ENCODE measurements around the gene TMEM242.

The TMEM242 gene

DNA sequence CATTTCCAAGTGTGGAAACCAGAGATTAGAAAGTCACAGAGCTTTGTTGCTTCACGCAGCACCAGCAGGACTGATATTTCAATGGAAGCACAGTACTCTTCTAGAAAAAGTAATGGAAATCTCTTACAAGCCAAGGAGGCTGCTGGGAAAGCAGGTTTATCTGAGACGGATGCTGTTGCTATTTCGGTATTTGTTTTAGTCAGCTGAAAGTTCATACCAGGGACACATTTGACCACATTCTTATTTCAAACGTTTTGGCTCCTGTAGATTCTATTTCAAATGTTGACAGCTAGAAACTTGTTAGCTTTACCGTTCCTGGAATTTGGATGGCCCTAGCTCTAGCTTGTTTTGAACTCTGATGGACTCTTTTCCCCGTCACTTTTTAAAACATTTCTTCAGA is 3.7 kb upstream of the TMEM242 start:
- no peak for TF ChIP-seq CTCF (IDR thresholded peaks at IDR 0.05; ENCODE audit: extremely low read depth, insufficient read depth, missing control alignments)
- in situ Hi-C loops (cut with MboI; ENCODE audit: low pct_unique_long_range_greater_than_20kb, low sequenced_read_pairs, unreplicated experiment): no loop called here
- DNase-seq (ENCODE audit: low spot score): peak; percentile 39

DNA sequence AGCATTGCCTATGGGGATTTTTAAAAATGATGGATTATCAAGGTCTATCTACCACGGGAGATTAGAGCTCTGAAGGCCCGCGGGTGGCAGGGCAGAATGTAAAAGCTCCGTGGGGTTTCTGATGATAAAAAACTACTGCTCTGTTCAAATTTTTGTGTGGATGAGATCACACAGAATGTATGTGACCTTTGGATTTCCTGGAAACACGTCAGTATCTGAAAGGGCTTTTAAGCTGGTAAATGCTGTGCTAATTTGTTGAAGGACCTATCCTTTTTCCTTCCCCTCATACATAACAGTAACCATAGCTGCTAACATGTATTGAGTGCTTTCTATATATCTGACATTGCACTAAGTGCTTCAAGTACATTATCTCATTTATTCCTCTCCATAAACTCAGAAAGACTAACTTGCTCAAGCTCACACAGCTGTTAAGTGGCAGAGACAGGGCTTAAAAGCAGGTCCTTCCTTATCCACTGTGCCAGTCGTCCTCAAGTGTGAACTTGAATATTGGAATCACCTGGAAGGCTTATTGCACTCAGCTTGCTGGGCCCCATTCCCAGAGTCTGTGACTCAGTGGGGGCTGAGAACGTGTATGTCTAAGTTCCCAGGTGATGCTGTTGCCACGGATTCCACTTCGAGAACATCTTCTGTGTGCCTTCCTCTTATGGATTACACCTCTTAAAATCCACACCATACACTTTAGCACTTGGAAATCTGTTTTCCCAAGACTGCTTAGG is 1.9 kb upstream of the TMEM242 start:
- in situ Hi-C loops (cut with MboI; ENCODE audit: low pct_unique_long_range_greater_than_20kb, low sequenced_read_pairs, unreplicated experiment): no loop called here
- DNase-seq (ENCODE audit: low spot score): no peak
- TF ChIP-seq CTCF (IDR thresholded peaks at IDR 0.05; ENCODE audit: extremely low read depth, insufficient read depth, missing control alignments): no peak

DNA sequence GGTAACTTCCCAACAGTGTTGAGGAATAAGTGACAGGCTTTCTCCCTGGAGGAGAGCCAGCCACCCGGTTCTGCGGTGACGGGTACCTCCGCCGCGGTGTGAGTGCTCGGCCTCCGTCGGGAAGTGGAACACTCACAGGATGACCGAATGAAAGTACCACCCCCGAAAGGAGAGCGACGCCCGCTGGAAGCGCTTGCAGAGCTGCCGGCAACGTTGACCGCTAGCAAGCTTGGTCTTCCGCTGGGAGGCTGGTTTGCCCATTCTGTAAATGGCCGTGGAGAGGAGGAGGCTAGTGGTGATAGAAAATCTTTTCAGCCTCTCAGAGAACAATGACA is 614 bp upstream of the TMEM242 start:
- in situ Hi-C loops (cut with MboI; ENCODE audit: low pct_unique_long_range_greater_than_20kb, low sequenced_read_pairs, unreplicated experiment): no loop called here
- peak; percentile 17 for TF ChIP-seq CTCF (IDR thresholded peaks at IDR 0.05; ENCODE audit: extremely low read depth, insufficient read depth, missing control alignments)
- peak; percentile 40 for DNase-seq (ENCODE audit: low spot score)

DNA sequence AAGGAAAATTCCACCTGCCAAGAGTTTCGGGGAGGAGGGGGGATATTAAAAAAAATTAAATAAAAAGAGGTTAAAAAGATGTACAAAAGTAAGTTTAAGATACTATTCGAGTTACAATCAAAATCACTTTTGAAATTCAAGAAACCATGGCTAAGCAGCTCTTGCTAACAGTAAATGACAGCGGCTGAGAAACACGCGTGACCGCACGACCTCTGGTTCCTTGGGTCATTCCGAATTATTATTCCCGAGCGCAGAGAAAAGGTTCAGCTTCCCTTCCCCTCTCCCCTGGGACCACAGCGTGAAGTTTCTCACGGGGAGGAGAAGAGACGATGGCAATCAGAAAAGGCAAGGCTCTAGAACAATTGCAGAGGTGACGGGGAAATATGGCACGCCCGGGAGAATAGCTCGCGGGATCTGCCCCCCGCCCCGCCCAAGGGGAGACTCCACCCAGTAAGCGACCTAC is 496 bp downstream of the TMEM242 start:
- peak; percentile 85 for DNase-seq (ENCODE audit: low spot score)
- TF ChIP-seq CTCF (IDR thresholded peaks at IDR 0.05; ENCODE audit: extremely low read depth, insufficient read depth, missing control alignments): no peak
- in situ Hi-C loops (cut with MboI; ENCODE audit: low pct_unique_long_range_greater_than_20kb, low sequenced_read_pairs, unreplicated experiment): no loop called here

GRCh38 chr6:157316871-157317814 is 6.2 kb downstream of the TMEM242 start:
- no peak for DNase-seq (ENCODE audit: low spot score)
- no peak for TF ChIP-seq CTCF (IDR thresholded peaks at IDR 0.05; ENCODE audit: extremely low read depth, insufficient read depth, missing control alignments)
- in situ Hi-C loops (cut with MboI; ENCODE audit: low pct_unique_long_range_greater_than_20kb, low sequenced_read_pairs, unreplicated experiment): loop anchor here (10.0 kb wide), 1 partner anchor 358 kb away; no protein-coding TSS in a partner anchor

- in situ Hi-C loops (cut with MboI; ENCODE audit: low pct_unique_long_range_greater_than_20kb, low sequenced_read_pairs, unreplicated experiment): loop anchor here (10.0 kb wide), 1 partner anchor 360 kb away; no protein-coding TSS in a partner anchor
- peak; percentile 68 for DNase-seq (ENCODE audit: low spot score)
- peak; percentile 87 for TF ChIP-seq CTCF (IDR thresholded peaks at IDR 0.05; ENCODE audit: extremely low read depth, insufficient read depth, missing control alignments)
These were observed 8.5 kb downstream of the TMEM242 start for GRCh38 chr6:157314705-157315321.

Data from GM13977 (cell line).